Measurements from ENCODE around the gene CCDC117.

GRCh38 chr22:28772633-28773460 is at the start of gene CCDC117:
- TF ChIP-seq CTCF (IDR thresholded peaks at IDR 0.05) (peak in 2 of 3 donors; percentile 48 to 61), POLR2A (IDR thresholded peaks at IDR 0.05) (peak; percentile 78)
